Activated T-helper 1 cell treated with Interleukin-2 at 50 U/mL for 16 hours (primary cell): ENCODE results near the gene FHL2.
A peak's percentile ranks its signal among the peaks of the same experiment; 100 is the strongest.
"Not testable (repeated sequence)": the region's sequence is repeated elsewhere in the genome, so short reads cannot be mapped to it uniquely, and the experiment has no call there.

Experiments
- DNase-seq: peaks from one replicate; pipeline ENCODE4 v3.0.0-alpha.2; 2020; ENCODE audit warnings: low read depth

Gene FHL2

GRCh38 chr2:105338020-105338385 is 60.8 kb downstream of the FHL2 start:
- no peak for DNase-seq

GRCh38 chr2:105337122-105338019 is 61.5 kb downstream of the FHL2 start, which contains the start of gene C2orf49:
Gene C2orf49, plus strand, starts transcription at chr2:105337540. Its CDS starts 48 bp downstream, at chr2:105337588.
- DNase-seq: peak; percentile 76

GRCh38 chr2:105336786-105337121 is 62.1 kb downstream of the FHL2 start:
- no peak for DNase-seq

- DNase-seq: no peak
Measured at GRCh38 chr2:105335469-105335868, 63.4 kb downstream of the FHL2 start.

GRCh38 chr2:105334211-105334610 is 64.6 kb downstream of the FHL2 start:
- no peak for DNase-seq

GRCh38 chr2:105330681-105331375 is 68.0 kb downstream of the FHL2 start:
- DNase-seq: no peak

GRCh38 chr2:105329561-105330495 is 69.0 kb downstream of the FHL2 start, which contains the start of gene TGFBRAP1:
Gene TGFBRAP1, minus strand, starts transcription at chr2:105329735. Its CDS starts 21,434 bp downstream, at chr2:105308301.
- peak; percentile 49 for DNase-seq

- DNase-seq: no peak
Measured at GRCh38 chr2:105329197-105329554, 69.7 kb downstream of the FHL2 start.

- no peak for DNase-seq
Measured at GRCh38 chr2:105328281-105329196, 70.3 kb downstream of the FHL2 start.

- DNase-seq: no peak
Measured at GRCh38 chr2:105327690-105328089, 71.2 kb downstream of the FHL2 start.

GRCh38 chr2:105327271-105327670 is 71.6 kb downstream of the FHL2 start:
- not testable (repeated sequence) for DNase-seq

- no peak for DNase-seq
Measured at GRCh38 chr2:105325389-105325963, 73.4 kb downstream of the FHL2 start.

GRCh38 chr2:105324732-105325131 is 74.1 kb downstream of the FHL2 start:
- DNase-seq: no peak

GRCh38 chr2:105324101-105324500 is 74.8 kb downstream of the FHL2 start:
- no peak for DNase-seq

- no peak for DNase-seq
Measured at GRCh38 chr2:105323111-105323510, 75.7 kb downstream of the FHL2 start.

GRCh38 chr2:105321875-105322646 is 76.8 kb downstream of the FHL2 start:
- DNase-seq: no peak

- DNase-seq: no peak
Measured at GRCh38 chr2:105320651-105321215, 78.1 kb downstream of the FHL2 start.

- DNase-seq: no peak
Measured at GRCh38 chr2:105317937-105318336, 80.9 kb downstream of the FHL2 start.

- DNase-seq: no peak
Measured at GRCh38 chr2:105315314-105315713, 83.5 kb downstream of the FHL2 start.

- DNase-seq: no peak
Measured at GRCh38 chr2:105313877-105314276, 85.0 kb downstream of the FHL2 start.
